ENCODE results near the gene TMEM208. TPM values are rescaled to one million over a fixed set of nuclear protein-coding genes. Genes with fewer than 3 reads are reported as not detected.

Gene TMEM208
- total RNA-seq, 4 donors from 2014 or later: 23.9 to 40.3 (median 33.3) TPM

GRCh38 chr16:67198238-67198734 lies 28.6 kb upstream of the TMEM208 start:
- H3K36me3 ChIP-seq: peaks cover 0 to 76% (median 0%) of the 10 kb centered on the region in 3 donors

GRCh38 chr16:67199011-67199807 lies 27.7 kb upstream of the TMEM208 start, which contains the start of gene ELMO3:
TSS of gene ELMO3 (plus strand) at chr16:67199131. CDS start at chr16:67199327, 196 bp downstream.
- Histone ChIP-seq H3K4me3 (peak within 1 kb of the TSS; percentile 3 to 68 (median 46)), H3K27ac (peak within 1 kb of the TSS in 3 of 4 donors; percentile 80 to 98 (median 92)), H3K27me3 (no peaks in the 10 kb centered on the region), H3K4me1 (peaks cover 0 to 26% (median 0%) of the 10 kb centered on the region in 4 donors), H3K9me3 (no peaks in the 10 kb centered on the region), H3K36me3 (peaks cover 0 to 82% (median 0%) of the 10 kb centered on the region in 3 donors)
- DNase-seq: peak in 2 of 3 donors; percentile 87 to 91
- TF ChIP-seq CTCF (IDR thresholded peaks at IDR 0.05): peak in 4 of 6 experiments; percentile 26 to 77 (median 66)
- peak; percentile 85 to 93 for TF ChIP-seq POLR2A (IDR thresholded peaks at IDR 0.05)

More at GRCh38 chr16:67198238-67198734, 28.6 kb upstream of the TMEM208 start:
- Histone ChIP-seq H3K9me3 (no peaks in the 10 kb centered on the region), H3K4me3 (peak overlapping the region in 1 of 4 donors; percentile 11), H3K27ac (peak overlapping the region in 3 of 4 donors; percentile 80 to 98 (median 92)), H3K4me1 (peaks cover 0 to 35% (median 6%) of the 10 kb centered on the region in 4 donors), H3K27me3 (no peaks in the 10 kb centered on the region)
- peak in 2 of 3 donors; percentile 73 to 79 for DNase-seq
- TF ChIP-seq POLR2A (IDR thresholded peaks at IDR 0.05) (no peak), CTCF (IDR thresholded peaks at IDR 0.05) (peak in 4 of 6 experiments; percentile 55 to 97 (median 88))

- peaks cover 0 to 26% (median 0%) of the 10 kb centered on the region in 4 donors for H3K4me1 ChIP-seq
- peak overlapping the region in 3 of 4 donors; percentile 25 to 68 (median 66) for H3K4me3 ChIP-seq
- DNase-seq: peak in 2 of 3 donors; percentile 62 to 71
- H3K27me3 ChIP-seq: no peaks in the 10 kb centered on the region
- no peaks in the 10 kb centered on the region for H3K9me3 ChIP-seq
- H3K36me3 ChIP-seq: peaks cover 0 to 76% (median 0%) of the 10 kb centered on the region in 3 donors
- TF ChIP-seq POLR2A (IDR thresholded peaks at IDR 0.05) (peak in 1 of 2 donors; percentile 7), CTCF (IDR thresholded peaks at IDR 0.05) (no peak)
- peak overlapping the region in 3 of 4 donors; percentile 80 to 98 (median 92) for H3K27ac ChIP-seq
These were observed 27.1 kb upstream of the TMEM208 start for GRCh38 chr16:67199808-67200198.

GRCh38 chr16:67200491-67200890 lies 26.4 kb upstream of the TMEM208 start:
- Histone ChIP-seq H3K9me3 (no peaks in the 10 kb centered on the region), H3K27me3 (no peaks in the 10 kb centered on the region), H3K4me1 (peaks cover 0 to 26% (median 0%) of the 10 kb centered on the region in 4 donors), H3K27ac (peak overlapping the region in 1 of 4 donors; percentile 98), H3K4me3 (peak overlapping the region in 1 of 4 donors; percentile 68), H3K36me3 (peaks cover 0 to 69% (median 0%) of the 10 kb centered on the region in 3 donors)
- no peak for DNase-seq
- TF ChIP-seq CTCF (IDR thresholded peaks at IDR 0.05) (no peak), POLR2A (IDR thresholded peaks at IDR 0.05) (no peak)

GRCh38 chr16:67201411-67202345 lies 25.3 kb upstream of the TMEM208 start:
- peaks cover 0 to 26% (median 0%) of the 10 kb centered on the region in 4 donors for H3K4me1 ChIP-seq
- peaks cover 0 to 57% (median 0%) of the 10 kb centered on the region in 3 donors for H3K36me3 ChIP-seq
- no peak overlapping the region for H3K4me3 ChIP-seq
- H3K9me3 ChIP-seq: no peaks in the 10 kb centered on the region
- no peak for DNase-seq
- no peak overlapping the region for H3K27ac ChIP-seq
- no peak for TF ChIP-seq CTCF (IDR thresholded peaks at IDR 0.05)
- no peak for TF ChIP-seq POLR2A (IDR thresholded peaks at IDR 0.05)
- no peaks in the 10 kb centered on the region for H3K27me3 ChIP-seq

Measured in Peyer's patch (tissue), 4 donors.